ENCODE results near the gene IL17REL. TPM values are rescaled to one million over a fixed set of nuclear protein-coding genes. Genes with fewer than 3 reads are reported as not detected.

IL17REL gene
- total RNA-seq, 1 experiment from 2014 or later, result 0.24 TPM

- H3K4me1 Mint-ChIP-seq, result peaks cover 11% of the 10 kb centered on the region
- ChIA-PET POLR2A (no interaction called here), CTCF (interaction anchor here (2.8 to 3.3 kb wide), 3 partner anchors 17 to 64 kb away, joined by 11 to 18 read pairs (median 16); no protein-coding TSS in a partner anchor)
- no peak overlapping the region for H3K4me3 Mint-ChIP-seq
- no peak for ATAC-seq
- no peak overlapping the region for H3K27ac Mint-ChIP-seq
- H3K36me3 Mint-ChIP-seq, result peaks cover 7% of the 10 kb centered on the region
- TF ChIP-seq TP53 (CRISPR knock-in tag; IDR thresholded peaks at IDR 0.05) (no peak), PRRX2 (CRISPR knock-in tag; IDR thresholded peaks at IDR 0.05) (no peak), SP1 (CRISPR knock-in tag; conservative IDR thresholded peaks at IDR 0.05) (no peak), FOXP4 (CRISPR knock-in tag; IDR thresholded peaks at IDR 0.05) (no peak), JUN (CRISPR knock-in tag; IDR thresholded peaks at IDR 0.05) (no peak), CTCF (IDR thresholded peaks at IDR 0.05) (no peak), ETV6 (CRISPR knock-in tag; IDR thresholded peaks at IDR 0.05) (no peak), ZMAT4 (CRISPR knock-in tag; IDR thresholded peaks at IDR 0.05) (no peak), AFF4 (CRISPR knock-in tag; IDR thresholded peaks at IDR 0.05; ENCODE audit: borderline replicate concordance) (no peak), OVOL2 (CRISPR knock-in tag; IDR thresholded peaks at IDR 0.05; ENCODE audit: borderline replicate concordance) (no peak), PRDM15 (CRISPR knock-in tag; IDR thresholded peaks at IDR 0.05) (no peak), MLX (CRISPR knock-in tag; IDR thresholded peaks at IDR 0.05) (no peak), EMX1 (CRISPR knock-in tag; IDR thresholded peaks at IDR 0.05) (no peak), CBFB (CRISPR knock-in tag; IDR thresholded peaks at IDR 0.05; ENCODE audit: low read depth) (no peak), ZNF219 (CRISPR knock-in tag; IDR thresholded peaks at IDR 0.05; ENCODE audit: borderline replicate concordance) (no peak), MXD4 (CRISPR knock-in tag; IDR thresholded peaks at IDR 0.05; ENCODE audit: borderline replicate concordance) (no peak)
- DNase-seq (ENCODE audit: low spot score), result no peak
- H3K27me3 Mint-ChIP-seq (ENCODE audit: low read depth), result peaks cover 8% of the 10 kb centered on the region
- no peaks in the 10 kb centered on the region for H3K9me3 Mint-ChIP-seq
Observed at GRCh38 chr22:49966041-49966773, 46.4 kb downstream of the IL17REL start.

Data from WTC11 (cell line).